ENCODE data around the gene GNPAT.

DNA sequence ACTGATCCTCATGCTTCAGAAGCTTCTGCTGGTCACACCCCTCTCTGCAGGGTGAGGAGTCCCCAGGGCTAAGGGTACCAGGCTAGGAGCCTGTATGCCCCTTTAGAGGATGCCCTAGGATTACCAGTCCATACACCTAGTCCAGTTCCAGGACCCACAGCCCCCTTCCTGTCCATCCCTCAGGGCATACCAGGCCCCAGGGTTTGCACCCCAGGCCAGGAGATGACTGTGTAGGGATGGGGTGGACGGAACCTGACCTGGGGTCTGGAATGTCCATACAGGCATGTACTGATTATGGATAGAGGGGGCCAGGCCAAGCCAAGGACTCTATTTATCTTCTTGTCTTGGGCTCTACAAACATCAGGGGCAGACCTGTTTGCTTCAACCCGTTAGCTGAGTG, 44.3 kb upstream of the GNPAT start:
- TF ChIP-seq CTCF (IDR thresholded peaks at IDR 0.05) (no peak), ZFX (IDR thresholded peaks at IDR 0.05; ENCODE audit: borderline replicate concordance) (no peak)
